ENCODE data around the gene MMP7.

Gene MMP7

DNA sequence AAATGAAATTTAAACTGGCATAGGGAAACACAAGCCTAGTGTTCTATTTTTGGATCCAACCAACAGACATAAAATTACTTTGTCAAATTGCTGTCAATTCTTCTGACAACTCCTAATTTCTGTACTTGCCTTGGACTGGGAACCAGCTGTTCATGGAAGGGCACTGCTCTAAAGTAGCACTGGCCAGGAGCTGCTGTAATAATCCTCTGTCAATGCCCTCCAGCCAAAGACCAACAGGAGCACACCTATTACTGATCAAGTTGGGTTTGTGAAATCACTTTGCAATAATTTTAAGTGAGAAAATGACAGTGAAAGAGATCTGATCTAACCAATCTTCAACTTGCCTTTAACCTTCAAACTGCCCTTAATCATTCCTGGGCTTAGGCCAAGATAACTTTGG, 59.1 kb downstream of the MMP7 start:
- H3K36me3 Mint-ChIP-seq (ENCODE audit: low read depth): no peaks in the 10 kb centered on the region
- H3K4me1 Mint-ChIP-seq (ENCODE audit: low read depth): peaks cover 86% of the 10 kb centered on the region
- no peaks in the 10 kb centered on the region for H3K27me3 Mint-ChIP-seq
- H3K27ac Mint-ChIP-seq: no peak overlapping the region
- no peak for DNase-seq
- H3K9me3 Mint-ChIP-seq: no peaks in the 10 kb centered on the region
- no peak overlapping the region for H3K4me3 Mint-ChIP-seq
